Transverse colon (tissue), 4 donors: ENCODE measurements around the gene MTG2. TPM values are rescaled to one million over a fixed set of nuclear protein-coding genes. Genes with fewer than 3 reads are reported as not detected.

Source experiments
- DNase-seq: peaks from one replicate; pipeline ENCODE4 v3.0.0-alpha.2; 2019
- H3K27ac ChIP-seq, 4 donors: fragments of 200-600 bp; sonication (generic); 2 replicates each; pipeline ENCODE4 v1.5.1; 2016 to 2018; ENCODE audit warnings: inconsistent platforms in 4 of 4
- H3K27me3 ChIP-seq: fragments of 200-600 bp; sonication (generic); 2 replicates; pipeline ENCODE4 v1.5.1; 2017; ENCODE audit warnings: inconsistent platforms
- H3K36me3 ChIP-seq, 4 donors: fragments of 200-600 bp; sonication (generic); 2 replicates each; pipeline ENCODE4 v1.5.1; 2017 to 2019; ENCODE audit warnings: inconsistent platforms in 4 of 4
- H3K4me1 ChIP-seq, 4 donors: fragments of 200-600 bp; sonication (generic); 2 replicates each; pipeline ENCODE4 v1.5.1; 2017 to 2020; ENCODE audit warnings: inconsistent platforms in 4 of 4
- H3K4me3 ChIP-seq, 4 donors: fragments of 200-600 bp; sonication (generic); 1 replicate in 1 of 4; 2 replicates in 3 of 4; pipeline versions ENCODE4 v1.5.1 to v1.6.1; 2017 to 2019; ENCODE audit warnings: inconsistent platforms in 4 of 4
- H3K9me3 ChIP-seq, 2 donors: fragments of 200-600 bp; sonication (generic); 2 replicates each; pipeline ENCODE4 v1.5.1; 2017 to 2019; ENCODE audit warnings: inconsistent platforms in 2 of 2
- EP300 ChIP-seq: sonication (generic); formaldehyde crosslinking; IDR thresholded peaks from one replicate; pipeline ENCODE4 v1.6.1; 2017; ENCODE audit warnings: antibody characterized with exemption, low read depth
- POLR2A ChIP-seq: fragments of 450-650 bp; IDR thresholded peaks from one replicate; pipeline ENCODE4 v1.6.1; 2016; ENCODE audit warnings: antibody characterized with exemption, mild to moderate bottlenecking, moderate library complexity
- POLR2AphosphoS5 ChIP-seq, 3 donors: sonication (generic); formaldehyde crosslinking; IDR thresholded peaks; one replicate each; pipeline ENCODE4 v1.6.1; 2016; ENCODE audit warnings: antibody characterized with exemption in 3 of 3
- WGBS, 2 donors: methylation state at CpG; one replicate each; pipeline ENCODE4 v1.1.5; 2018; ENCODE audit warnings: low coverage in 1 of 2; 5-methylcytosine and 5-hydroxymethylcytosine counted together
- in situ Hi-C, 4 donors: fragments of 200-750 bp; cut with MboI; loops; one replicate each; pipeline versions ENCODE4 v1.15.0 to v1.15.1; 2017; ENCODE audit warnings: low sequenced_read_pairs in 3 of 4, low pct_ligation_motif_present in 1 of 4, low pct_unique_long_range_greater_than_20kb in 1 of 4
- intact Hi-C: fragments of 100-400 bp; cut with DNase I; formaldehyde crosslinking; loops from one replicate; pipeline ENCODE4 v1.15.1; 2023; ENCODE audit warnings: low total_unique reads
- total RNA-seq, 4 donors: library from RNA; depleted of rRNA; stranded (reverse); fragments of >200 nt; gene quantifications; one replicate each; pipeline ENCODE4 v1.1.0, GENCODE V29; 2016
- TF ChIP-seq, protein P1 (sequence below), 5 experiments: fragments of 200-600 bp in 3 of 5; fragments of 450-650 bp in 2 of 5; sonication (generic) in 3 of 5; IDR thresholded peaks; 1 replicate in 2 of 5; 2 replicates in 3 of 5; pipeline ENCODE4 v1.5.1; 2016 to 2017; ENCODE audit warnings: antibody characterized with exemption in 5 of 5, inconsistent platforms in 3 of 5, mild to moderate bottlenecking in 2 of 5, moderate library complexity in 1 of 5

Gene MTG2
- total RNA-seq, 4 donors from 2014 or later: 9.8 to 58.0 (median 23.1) TPM

DNA sequence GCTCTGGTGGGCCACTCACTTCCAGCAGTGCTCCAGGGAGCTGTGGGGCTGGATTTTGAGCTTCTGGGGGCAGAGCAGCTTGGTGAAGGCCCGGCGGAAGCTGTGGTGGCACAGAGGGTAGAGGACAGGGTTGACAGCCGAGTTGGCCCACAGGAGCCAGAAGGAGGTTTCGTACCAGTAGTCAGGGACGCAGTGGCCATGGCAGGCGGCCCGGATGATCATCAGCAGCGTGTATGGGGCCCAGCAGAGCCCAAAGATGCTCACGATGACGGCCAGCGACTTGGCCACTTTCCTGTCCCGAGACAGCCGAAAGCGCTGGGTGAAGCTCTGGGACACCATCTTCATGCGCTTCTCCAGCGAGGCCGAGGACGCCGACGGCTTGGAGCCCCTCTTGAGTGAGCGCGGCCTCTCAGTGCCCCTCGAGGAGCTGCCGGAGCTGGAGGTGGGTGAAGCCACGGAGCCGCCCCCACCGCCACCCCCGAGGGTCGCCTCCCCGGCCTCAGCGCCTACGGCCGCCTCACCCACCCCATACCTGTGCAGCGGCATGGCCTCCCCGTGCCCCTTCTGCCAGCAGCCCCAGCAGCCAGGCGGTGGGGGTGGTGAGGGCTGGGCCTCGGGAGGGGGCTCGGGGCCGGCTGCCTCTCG lies 33.3 kb downstream of the MTG2 start:
- TF ChIP-seq POLR2AphosphoS5 (IDR thresholded peaks at IDR 0.05) (no peak), EP300 (no peak), POLR2A (no peak)
- TF ChIP-seq, protein P1, sequence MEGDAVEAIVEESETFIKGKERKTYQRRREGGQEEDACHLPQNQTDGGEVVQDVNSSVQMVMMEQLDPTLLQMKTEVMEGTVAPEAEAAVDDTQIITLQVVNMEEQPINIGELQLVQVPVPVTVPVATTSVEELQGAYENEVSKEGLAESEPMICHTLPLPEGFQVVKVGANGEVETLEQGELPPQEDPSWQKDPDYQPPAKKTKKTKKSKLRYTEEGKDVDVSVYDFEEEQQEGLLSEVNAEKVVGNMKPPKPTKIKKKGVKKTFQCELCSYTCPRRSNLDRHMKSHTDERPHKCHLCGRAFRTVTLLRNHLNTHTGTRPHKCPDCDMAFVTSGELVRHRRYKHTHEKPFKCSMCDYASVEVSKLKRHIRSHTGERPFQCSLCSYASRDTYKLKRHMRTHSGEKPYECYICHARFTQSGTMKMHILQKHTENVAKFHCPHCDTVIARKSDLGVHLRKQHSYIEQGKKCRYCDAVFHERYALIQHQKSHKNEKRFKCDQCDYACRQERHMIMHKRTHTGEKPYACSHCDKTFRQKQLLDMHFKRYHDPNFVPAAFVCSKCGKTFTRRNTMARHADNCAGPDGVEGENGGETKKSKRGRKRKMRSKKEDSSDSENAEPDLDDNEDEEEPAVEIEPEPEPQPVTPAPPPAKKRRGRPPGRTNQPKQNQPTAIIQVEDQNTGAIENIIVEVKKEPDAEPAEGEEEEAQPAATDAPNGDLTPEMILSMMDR (IDR thresholded peaks at IDR 0.05): no peak
- 71% methylated on average over 31 of the region's 40 CpGs; no CpG with 5 or more reads in 1 of the 2 donors for WGBS, 2 donors
- peaks cover 84% of the 10 kb centered on the region for H3K27me3 ChIP-seq
- in situ Hi-C loops: no loop called here
- peaks cover 3 to 15% (median 13%) of the 10 kb centered on the region in 4 donors for H3K4me1 ChIP-seq
- no peak for DNase-seq
- intact Hi-C loops: no loop called here
- H3K4me3 ChIP-seq: no peak overlapping the region
- H3K36me3 ChIP-seq: no peaks in the 10 kb centered on the region
- H3K27ac ChIP-seq: no peak overlapping the region
- no peaks in the 10 kb centered on the region for H3K9me3 ChIP-seq

DNA sequence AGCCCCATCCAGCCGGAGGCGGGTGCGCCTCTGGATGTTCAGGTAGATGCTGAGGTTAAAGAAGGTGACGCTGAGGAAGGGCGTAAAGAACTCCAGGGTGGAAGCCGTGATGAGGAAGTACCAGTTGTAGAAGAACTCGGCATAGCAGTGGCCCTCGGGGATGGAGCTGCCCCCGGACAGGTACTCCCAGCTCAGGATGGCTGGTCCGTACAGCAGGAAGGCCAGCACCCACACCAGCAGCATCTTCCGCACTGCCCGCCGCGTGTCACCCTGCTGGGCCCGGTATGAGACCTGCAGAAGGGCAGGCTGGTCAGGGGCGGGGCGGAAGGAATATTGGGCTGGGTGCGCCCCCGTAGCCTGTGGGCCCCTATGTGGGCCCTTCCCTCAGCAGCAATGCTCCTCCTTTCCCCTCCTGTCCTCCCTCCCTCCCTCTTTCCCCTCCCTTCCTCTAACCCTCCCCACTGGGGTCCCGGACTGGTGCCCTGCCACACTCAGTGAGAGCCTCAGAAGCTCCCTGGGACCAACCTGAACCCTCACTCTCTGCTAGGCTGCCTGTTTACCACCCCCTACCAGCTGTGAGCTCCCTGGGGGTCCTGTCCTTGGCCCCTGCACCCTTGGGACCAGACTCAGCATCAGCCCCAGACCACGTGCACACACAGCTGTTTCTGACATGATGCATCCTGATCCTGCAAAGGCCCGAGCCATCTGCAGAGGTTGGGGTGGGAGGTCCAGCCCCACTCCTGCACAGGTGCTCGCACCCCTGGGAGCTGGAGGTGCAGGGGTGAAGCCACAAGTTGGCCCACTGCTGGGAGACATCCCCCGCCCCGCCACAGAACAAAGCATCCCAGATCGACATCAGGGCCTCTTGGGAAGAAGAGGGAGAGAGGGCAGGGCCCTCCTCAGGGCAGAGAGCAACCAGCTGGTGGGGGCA lies 34.1 kb downstream of the MTG2 start:
- no peak for DNase-seq
- no peak for TF ChIP-seq EP300
- TF ChIP-seq, protein P1 (IDR thresholded peaks at IDR 0.05): no peak
- no peak for TF ChIP-seq POLR2A
- TF ChIP-seq POLR2AphosphoS5 (IDR thresholded peaks at IDR 0.05): no peak
- in situ Hi-C loops (no loop called here), intact Hi-C loops (no loop called here)
- Histone ChIP-seq H3K4me1 (peaks cover 3 to 15% (median 13%) of the 10 kb centered on the region in 4 donors), H3K4me3 (no peak overlapping the region), H3K27ac (no peak overlapping the region), H3K9me3 (no peaks in the 10 kb centered on the region), H3K27me3 (peaks cover 84% of the 10 kb centered on the region), H3K36me3 (no peaks in the 10 kb centered on the region)
- 64 to 67% methylated on average over 3 to 26 of the region's 26 CpGs for WGBS, 2 donors

DNA sequence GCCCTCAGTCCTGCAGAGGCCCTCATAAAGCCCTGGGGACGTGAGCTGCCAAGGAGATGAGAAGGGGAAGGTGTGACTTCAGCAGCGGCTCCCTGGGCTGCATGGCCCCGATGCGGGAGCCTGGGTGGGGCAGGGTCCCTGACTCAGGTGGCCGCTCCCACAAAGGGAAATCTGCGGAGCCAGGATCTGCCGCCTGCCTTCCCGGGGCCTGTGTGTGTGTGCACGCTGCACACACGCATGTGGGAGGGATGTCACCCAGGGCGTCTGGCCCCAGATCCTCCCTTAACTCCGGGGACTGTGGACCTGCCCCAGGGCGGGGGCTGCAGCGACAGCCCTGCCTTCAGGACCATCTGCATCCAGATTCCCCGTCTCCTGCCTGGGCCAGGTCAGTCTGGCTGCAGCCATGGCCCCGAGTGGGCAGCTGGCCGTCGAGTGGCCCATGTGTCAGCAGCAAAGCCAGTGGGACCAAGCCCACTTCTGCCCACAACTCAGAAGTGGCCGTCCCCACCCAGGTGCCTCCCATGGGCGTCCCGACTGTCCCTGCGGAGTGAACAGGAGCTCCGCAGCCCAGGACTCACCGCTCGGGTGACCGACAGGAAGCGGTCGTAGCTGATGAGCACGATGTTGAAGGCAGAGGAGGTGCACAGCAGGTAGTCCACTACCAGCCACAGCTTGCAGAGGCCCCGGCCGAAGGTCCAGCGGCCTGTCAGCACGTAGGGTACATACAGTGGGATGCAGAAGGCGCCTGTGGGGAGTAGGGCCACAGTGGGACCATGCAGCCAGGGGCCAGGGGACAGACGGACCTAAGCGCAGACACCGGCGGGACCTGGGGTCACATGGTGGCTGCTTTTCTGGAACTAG lies 35.3 kb downstream of the MTG2 start:
- H3K27ac ChIP-seq: no peak overlapping the region
- H3K36me3 ChIP-seq: no peaks in the 10 kb centered on the region
- TF ChIP-seq POLR2A (no peak), EP300 (no peak), POLR2AphosphoS5 (IDR thresholded peaks at IDR 0.05) (no peak)
- TF ChIP-seq, protein P1 (IDR thresholded peaks at IDR 0.05): no peak
- H3K9me3 ChIP-seq: no peaks in the 10 kb centered on the region
- no peak for DNase-seq
- H3K27me3 ChIP-seq: peaks cover 90% of the 10 kb centered on the region
- H3K4me1 ChIP-seq: peaks cover 3 to 15% (median 13%) of the 10 kb centered on the region in 4 donors
- intact Hi-C loops (no loop called here), in situ Hi-C loops (no loop called here)
- 62% methylated on average over 38 of the region's 38 CpGs; no CpG with 5 or more reads in 1 of the 2 donors for WGBS, 2 donors
- no peak overlapping the region for H3K4me3 ChIP-seq
